NCI-H146 treated with DMSO at 0.1 percent for 48 hours (cell line): ENCODE results near the gene DLGAP4.
A peak's percentile ranks its signal among the peaks of the same experiment; 100 is the strongest.

Source experiments
- DNase-seq: peaks from one replicate; lab custom pipeline; 2025; ENCODE audit not compliant: unreplicated experiment; lab: John Stamatoyannopoulos, UW

Gene DLGAP4

DNA sequence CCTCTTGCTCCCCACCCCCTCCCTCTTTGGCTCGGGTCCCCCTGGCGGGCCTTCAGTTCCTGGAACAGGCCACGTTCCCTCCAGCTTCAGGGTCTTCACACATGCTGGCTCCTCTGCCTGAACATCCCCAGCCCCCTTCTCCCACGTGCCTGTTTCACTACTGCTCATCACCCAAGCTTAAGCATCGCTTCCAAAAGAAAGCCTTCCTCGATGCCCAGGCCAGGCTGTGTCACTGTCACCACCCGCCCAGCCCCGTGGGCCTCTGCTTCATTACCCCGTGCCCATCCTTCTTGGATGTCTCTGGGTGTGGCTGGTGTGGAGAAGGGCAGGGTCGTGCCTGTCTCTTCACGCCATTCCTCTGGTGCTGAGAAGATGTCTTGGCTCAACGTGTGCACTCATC, 2.8 kb downstream of the DLGAP4 start:
- no peak for DNase-seq

- no peak for DNase-seq
Measured at GRCh38 chr20:36309643-36310042, 3.5 kb downstream of the DLGAP4 start.

DNA sequence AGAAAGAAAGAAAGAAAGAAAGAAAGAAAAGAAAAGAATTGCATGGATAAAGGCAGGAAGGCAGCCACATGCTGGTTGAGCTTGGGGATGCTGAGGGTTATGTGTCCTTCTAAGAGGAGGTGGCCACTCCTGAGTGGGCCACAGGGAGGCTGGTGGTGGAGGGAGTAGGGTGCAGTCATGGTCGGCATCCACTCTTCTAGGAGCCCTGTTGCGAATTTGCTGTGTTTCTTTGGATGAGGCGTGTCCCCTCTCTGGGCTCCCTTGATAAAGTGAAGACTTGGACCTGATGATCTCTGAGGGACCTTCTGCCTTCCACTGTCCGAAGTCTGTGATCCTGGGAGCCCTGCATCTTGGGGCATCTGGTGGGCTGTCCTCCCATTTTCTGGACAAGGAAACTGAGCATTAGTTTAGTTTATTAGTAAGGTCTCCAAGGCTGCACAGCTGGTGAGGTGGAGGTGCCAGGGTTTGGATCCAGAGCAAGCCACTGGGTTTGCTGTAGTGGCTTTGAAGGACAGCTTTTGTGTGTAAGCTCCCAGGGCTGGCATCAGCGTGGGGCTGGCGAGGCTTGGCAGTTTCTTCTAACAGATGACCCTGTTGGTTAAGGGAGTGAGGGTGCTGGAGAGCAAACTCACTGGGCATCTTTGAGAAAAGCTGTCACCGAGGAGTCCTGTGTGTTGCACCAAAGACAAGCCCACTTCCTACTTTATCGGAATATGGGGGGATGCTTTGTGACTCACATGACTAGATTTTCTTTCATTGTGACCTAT, 4.3 kb downstream of the DLGAP4 start:
- no peak for DNase-seq

DNA sequence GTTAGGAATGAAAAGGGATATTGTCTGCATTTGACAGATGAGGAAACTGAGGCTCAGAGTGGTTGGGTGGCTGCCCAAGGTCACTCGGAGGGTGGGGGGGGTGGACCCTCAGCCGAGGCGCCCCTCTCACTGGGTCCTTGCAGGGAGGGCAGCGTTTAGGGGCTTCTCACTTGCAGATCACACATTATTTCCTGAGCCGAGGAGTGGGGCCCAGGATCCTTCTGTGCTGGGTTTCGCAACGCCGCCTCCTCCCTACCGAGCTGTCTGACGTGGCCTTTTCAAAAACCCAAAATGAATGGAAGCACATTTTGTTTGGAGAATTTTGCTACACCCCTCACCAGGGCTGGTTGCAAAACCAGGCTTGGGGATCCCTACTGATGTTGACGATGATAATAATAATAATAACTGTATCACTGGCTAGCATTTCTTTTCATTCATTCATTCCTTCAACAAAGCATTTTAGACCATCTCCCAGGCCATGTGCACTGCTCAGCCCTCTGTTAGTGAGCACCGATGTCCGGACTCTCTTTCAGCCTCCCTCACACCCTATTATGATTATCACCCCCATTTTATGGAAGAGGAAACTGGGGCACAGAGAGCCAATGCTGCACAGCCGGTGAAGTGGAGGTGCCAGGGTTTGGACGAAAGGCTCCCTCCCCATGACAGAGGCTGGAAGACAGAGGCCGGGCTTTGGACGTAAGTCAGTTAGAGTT, 5.2 kb downstream of the DLGAP4 start:
- DNase-seq = no peak

- DNase-seq = no peak
Measured at GRCh38 chr20:36311854-36312723, 6.0 kb downstream of the DLGAP4 start.

DNA sequence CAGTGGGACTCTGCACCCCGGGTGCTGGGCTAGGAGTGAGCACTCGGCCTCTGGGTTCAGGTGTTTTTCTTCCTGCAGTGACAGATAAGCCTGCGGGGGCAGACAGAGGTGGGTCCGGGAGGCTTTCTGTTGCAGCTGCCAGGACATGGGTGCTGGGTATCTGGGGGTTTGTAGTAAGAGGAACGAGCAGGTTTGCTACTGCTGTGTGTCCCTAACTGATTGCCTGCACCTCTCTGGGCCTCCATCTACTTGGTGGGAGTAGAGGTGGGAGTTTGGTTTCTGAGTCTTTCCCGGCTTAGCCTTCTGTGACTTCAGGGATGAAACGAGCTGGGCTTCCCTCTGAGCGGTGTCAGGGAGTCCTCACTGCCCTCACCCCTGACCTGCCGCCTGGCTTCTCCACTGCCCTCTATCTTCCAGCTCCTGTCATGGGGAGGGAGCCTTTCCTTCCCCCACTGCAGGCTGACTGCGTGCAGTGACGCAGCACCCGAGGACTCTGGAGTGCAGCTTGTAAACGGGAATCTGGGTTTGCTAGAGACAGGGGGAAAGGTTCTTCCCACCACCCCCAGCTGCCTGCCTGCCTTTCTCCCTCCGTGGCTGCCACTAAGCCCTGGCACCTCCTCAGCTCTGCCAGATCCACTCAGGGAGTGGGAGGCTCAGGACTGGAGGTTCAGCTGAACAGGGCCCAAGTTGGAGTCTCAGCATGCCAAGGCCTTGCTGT, 6.7 kb downstream of the DLGAP4 start:
- DNase-seq = no peak

- DNase-seq = no peak
Measured at GRCh38 chr20:36313476-36313875, 7.3 kb downstream of the DLGAP4 start.

GRCh38 chr20:36313926-36314325, 7.8 kb downstream of the DLGAP4 start:
- no peak for DNase-seq

DNA sequence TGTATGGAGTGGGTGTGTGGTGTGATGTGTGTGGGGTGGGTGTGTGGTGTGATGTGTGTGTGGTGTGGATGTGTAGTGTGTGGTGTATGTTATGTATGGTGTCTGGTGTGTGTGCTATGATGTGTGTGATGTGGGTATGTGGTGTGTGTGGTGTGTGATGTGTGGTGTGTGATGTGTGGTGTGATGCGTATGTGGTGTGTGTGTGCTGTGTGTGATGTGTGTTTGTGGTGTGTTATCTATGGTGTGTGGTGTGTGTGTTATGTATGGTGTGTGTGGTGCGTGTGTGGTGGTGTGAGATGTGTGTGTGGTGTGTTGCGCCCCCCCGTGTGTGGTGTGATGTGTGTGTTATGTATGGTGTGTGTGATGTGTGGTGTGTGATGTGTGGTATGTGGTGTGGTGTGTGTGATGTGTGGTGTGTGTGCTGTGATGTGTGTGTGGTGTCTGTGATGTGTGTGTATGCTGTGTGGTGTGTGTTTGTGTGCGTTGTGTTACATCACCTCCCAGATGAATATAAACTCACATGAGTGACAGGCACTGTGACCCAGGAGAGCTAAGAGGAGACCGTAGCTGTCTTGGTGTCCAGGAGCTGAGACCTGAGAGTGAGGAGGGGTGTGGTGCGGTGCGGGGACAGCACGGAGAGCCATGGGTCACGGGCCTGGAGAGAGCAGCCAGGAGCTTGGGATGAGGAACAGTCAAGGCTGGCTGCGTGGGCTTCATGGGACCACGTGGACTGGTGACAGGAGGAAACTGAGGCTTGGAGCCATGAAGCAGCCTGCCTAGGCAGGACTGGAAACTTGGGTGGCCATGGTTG, 8.8 kb downstream of the DLGAP4 start:
- no peak for DNase-seq

DNA sequence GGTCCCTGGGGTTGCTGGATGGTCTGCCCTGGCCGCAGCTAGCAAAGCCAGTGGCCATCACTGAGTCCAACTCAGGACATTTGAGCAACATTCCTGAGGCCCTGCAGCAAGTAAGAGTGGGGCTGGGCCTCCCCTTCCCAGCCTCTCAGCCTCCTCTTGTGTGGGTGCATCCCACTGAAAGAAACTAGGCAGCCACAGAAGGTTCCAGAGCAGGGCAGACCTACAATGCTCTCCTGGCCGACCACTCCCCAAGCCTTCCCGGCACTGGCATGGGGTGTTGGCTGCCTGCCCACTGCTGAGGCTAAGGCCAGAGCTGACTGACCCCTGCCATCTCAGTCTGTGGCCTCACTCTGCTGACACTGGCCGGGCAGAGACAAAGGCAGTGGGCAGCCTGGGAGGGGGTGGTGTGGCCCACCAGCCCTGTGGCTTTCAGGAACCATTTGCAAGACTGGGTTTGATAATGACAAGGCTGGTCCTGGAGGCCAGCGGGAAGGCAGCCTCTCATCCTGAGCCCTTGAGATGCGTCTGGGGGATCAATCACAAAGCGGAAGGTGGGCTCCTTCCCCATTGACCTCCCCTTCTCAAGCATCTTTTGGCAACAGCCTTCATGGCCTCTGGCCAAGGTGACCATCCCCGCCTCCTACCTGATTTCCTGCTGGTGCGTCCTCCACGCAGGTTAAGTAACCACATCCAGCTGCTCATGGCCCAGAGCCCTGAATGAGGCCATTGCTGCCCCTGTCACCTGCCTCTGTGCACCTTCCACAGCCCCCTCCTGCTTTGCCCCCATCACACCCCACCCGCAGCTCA, 9.6 kb downstream of the DLGAP4 start:
- DNase-seq = no peak

DNA sequence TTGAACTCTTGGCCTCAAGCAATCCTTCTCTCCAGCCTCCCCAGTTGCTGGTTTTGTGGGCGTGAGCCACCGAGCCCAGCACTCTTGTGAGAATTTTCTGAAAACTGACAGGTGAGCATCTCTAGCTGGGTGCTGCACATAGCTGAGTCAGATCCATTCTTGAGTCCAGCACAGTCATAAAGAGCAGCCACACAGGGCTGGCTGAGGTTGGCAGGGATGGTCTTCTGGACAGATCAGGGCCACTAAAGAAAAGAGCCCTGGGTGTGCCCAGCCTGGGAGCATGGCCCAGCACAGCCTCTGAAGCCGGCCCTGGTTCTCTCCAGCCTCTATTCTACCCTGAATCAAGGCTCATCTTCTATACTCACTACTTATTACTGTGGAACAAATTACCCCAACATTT, 11.5 kb downstream of the DLGAP4 start:
- DNase-seq = no peak

DNA sequence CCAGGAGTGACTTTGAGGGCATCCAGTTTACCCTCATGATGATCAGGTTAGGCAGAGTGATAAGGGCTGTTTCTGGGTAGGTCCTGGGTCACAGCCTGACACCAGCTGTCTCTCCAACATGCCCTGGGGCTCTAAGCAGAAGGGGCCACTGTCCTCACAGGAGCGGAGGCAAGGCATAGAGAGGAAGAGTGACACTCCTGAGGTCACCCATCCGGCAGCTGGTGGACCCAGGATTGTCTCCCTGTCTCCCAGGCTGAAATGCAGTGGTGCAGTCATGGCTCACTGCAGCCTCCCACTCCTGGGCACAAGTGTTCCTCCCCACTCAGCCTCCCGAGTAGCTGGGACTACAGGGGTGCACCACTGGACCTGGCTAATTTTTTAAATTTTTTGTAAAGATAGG, 12.0 kb downstream of the DLGAP4 start:
- DNase-seq = peak; percentile 59

- DNase-seq = no peak
Measured at GRCh38 chr20:36319356-36320260, 13.5 kb downstream of the DLGAP4 start.

- no peak for DNase-seq
Measured at GRCh38 chr20:36320261-36320897, 14.2 kb downstream of the DLGAP4 start.

- no peak for DNase-seq
Measured at GRCh38 chr20:36320898-36321695, 15.0 kb downstream of the DLGAP4 start.

DNA sequence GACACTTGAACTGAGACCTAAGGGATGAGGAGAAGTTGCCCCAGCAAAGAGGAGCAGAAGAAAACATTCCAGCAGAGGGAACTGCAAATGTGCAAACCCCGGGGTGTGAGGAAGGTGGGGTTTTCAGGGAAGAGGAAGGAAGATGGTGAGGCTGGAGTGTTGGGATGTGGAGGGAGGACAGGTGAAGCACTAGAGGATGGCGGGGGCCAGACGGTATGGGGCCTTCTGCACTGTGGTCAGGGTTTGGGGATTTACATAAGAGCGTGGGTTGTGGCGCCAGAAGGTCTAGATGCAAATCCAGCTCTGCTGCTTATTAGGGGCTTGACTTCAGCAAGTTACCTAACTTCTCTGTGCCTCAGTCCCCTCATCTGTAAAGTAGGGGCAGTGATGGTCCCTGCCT, 16.0 kb downstream of the DLGAP4 start:
- DNase-seq = no peak

- DNase-seq = no peak
Measured at GRCh38 chr20:36330091-36330490, 24.0 kb downstream of the DLGAP4 start.
